Smooth muscle cell (in vitro differentiated cells): ENCODE data around the gene MCM9. TPM values are rescaled to one million over a fixed set of nuclear protein-coding genes. Genes with fewer than 3 reads are reported as not detected.
A peak's percentile ranks its signal among the peaks of the same experiment; 100 is the strongest.

ENCODE experiments used
- DNase-seq: peaks from one replicate; lab custom pipeline; 2025; ENCODE audit not compliant: unreplicated experiment; lab: John Stamatoyannopoulos, UW
- H2AFZ ChIP-seq: fragments of 200-600 bp; sonication (generic); 2 replicates; pipeline ENCODE4 v1.6.0; 2016; ENCODE audit warnings: antibody characterized with exemption, low read depth, mild to moderate bottlenecking
- H3F3A ChIP-seq: fragments of 200-600 bp; sonication (generic); 2 replicates; pipeline ENCODE4 v1.6.0; 2017; ENCODE audit warnings: antibody characterized with exemption, low read depth
- H3K27ac ChIP-seq: fragments of 200-600 bp; sonication (generic); 2 replicates; pipeline ENCODE4 v1.5.1; 2016; ENCODE audit warnings: low read depth, mild to moderate bottlenecking
- H3K27me3 ChIP-seq: fragments of 200-600 bp; sonication (generic); 2 replicates; pipeline ENCODE4 v1.6.1; 2016; ENCODE audit warnings: low read depth, mild to moderate bottlenecking
- H3K36me3 ChIP-seq: fragments of 200-600 bp; sonication (generic); 2 replicates; pipeline ENCODE4 v1.5.1; 2016; ENCODE audit warnings: low read depth
- H3K4me1 ChIP-seq: fragments of 200-600 bp; sonication (generic); 2 replicates; pipeline ENCODE4 v1.5.1; 2016; ENCODE audit warnings: low read depth
- H3K4me2 ChIP-seq: fragments of 200-600 bp; sonication (generic); 2 replicates; pipeline ENCODE4 v1.6.0; 2016; ENCODE audit warnings: mild to moderate bottlenecking
- H3K4me3 ChIP-seq: fragments of 200-600 bp; sonication (generic); 2 replicates; pipeline ENCODE4 v1.5.1; 2016; ENCODE audit warnings: mild to moderate bottlenecking
- H3K79me2 ChIP-seq: fragments of 200-600 bp; sonication (generic); 2 replicates; pipeline ENCODE4 v1.6.0; 2016; ENCODE audit warnings: low read depth, mild to moderate bottlenecking
- H3K9ac ChIP-seq: fragments of 200-600 bp; sonication (generic); 2 replicates; pipeline ENCODE4 v1.6.0; 2016; ENCODE audit warnings: low read depth
- H3K9me3 ChIP-seq: fragments of 200-600 bp; sonication (generic); replicated peaks from 2 replicates; pipeline ENCODE4 v1.5.1; 2016; ENCODE audit warnings: low read depth
- H4K20me1 ChIP-seq: fragments of 200-600 bp; sonication (generic); 2 replicates; pipeline ENCODE4 v1.6.0; 2016; ENCODE audit warnings: low read depth
- WGBS: methylation state at CpG from one replicate; pipeline ENCODE4 v1.1.7; 2016; ENCODE audit warnings: low lambda C conversion rate; 5-methylcytosine and 5-hydroxymethylcytosine counted together
- polyA plus RNA-seq: library from polyadenylated mRNA; unstranded; fragments of >200 nt; fragmentation: Nextera tagmentation; extraction: Ambion mirVana; gene quantifications from 2 replicates; pipeline ENCODE4 v1.2.1, GENCODE V29; 2016
- total RNA-seq: library from RNA; depleted of rRNA; stranded (reverse); fragments of >200 nt; gene quantifications from 2 replicates; pipeline ENCODE4 v1.2.3, GENCODE V29; 2014
- TF ChIP-seq, protein P1 (sequence below): fragments of 200-600 bp; sonication (generic); IDR thresholded peaks from 2 replicates; pipeline ENCODE4 v1.5.1; 2017; ENCODE audit warnings: borderline replicate concordance, mild to moderate bottlenecking, antibody characterized with exemption; ENCODE audit not compliant: insufficient read depth, poor library complexity, severe bottlenecking

The MCM9 gene
- total and polyA plus RNA-seq, 2 experiments from 2014 or later = 3.8 to 7.8 TPM

DNA sequence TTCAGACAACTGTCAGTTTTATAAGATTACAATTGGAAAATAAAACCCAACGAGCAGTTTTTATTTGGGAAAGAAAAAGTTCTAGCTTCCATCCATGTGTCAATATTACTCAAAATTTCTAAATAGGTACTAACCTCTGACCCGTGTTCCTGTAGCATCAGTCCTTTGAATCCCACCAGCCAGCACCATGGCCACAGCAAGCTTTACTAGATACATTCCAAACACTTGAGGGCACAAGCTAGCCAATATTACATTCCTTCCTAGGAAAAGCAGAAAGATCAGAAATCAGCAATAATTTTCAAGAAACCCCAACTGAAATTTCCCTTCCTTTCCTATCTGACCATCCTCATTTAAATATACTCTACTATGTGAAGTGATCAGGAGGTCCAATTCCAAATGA lies 21.8 kb downstream of the MCM9 start:
- Histone ChIP-seq H3K4me3 (no peak overlapping the region), H2AFZ (no peak overlapping the region), H3K27ac (no peak overlapping the region), H3F3A (peaks cover 11% of the 10 kb centered on the region), H3K4me2 (no peak overlapping the region), H4K20me1 (peaks cover 10% of the 10 kb centered on the region), H3K9ac (no peak overlapping the region), H3K9me3 (no peaks in the 10 kb centered on the region), H3K36me3 (peaks cover 20% of the 10 kb centered on the region), H3K27me3 (no peaks in the 10 kb centered on the region), H3K4me1 (no peaks in the 10 kb centered on the region), H3K79me2 (no peaks in the 10 kb centered on the region)
- TF ChIP-seq, protein P1, sequence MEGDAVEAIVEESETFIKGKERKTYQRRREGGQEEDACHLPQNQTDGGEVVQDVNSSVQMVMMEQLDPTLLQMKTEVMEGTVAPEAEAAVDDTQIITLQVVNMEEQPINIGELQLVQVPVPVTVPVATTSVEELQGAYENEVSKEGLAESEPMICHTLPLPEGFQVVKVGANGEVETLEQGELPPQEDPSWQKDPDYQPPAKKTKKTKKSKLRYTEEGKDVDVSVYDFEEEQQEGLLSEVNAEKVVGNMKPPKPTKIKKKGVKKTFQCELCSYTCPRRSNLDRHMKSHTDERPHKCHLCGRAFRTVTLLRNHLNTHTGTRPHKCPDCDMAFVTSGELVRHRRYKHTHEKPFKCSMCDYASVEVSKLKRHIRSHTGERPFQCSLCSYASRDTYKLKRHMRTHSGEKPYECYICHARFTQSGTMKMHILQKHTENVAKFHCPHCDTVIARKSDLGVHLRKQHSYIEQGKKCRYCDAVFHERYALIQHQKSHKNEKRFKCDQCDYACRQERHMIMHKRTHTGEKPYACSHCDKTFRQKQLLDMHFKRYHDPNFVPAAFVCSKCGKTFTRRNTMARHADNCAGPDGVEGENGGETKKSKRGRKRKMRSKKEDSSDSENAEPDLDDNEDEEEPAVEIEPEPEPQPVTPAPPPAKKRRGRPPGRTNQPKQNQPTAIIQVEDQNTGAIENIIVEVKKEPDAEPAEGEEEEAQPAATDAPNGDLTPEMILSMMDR = no peak
- WGBS = 88% methylated on average over 2 of the region's 2 CpGs
- no peak for DNase-seq

DNA sequence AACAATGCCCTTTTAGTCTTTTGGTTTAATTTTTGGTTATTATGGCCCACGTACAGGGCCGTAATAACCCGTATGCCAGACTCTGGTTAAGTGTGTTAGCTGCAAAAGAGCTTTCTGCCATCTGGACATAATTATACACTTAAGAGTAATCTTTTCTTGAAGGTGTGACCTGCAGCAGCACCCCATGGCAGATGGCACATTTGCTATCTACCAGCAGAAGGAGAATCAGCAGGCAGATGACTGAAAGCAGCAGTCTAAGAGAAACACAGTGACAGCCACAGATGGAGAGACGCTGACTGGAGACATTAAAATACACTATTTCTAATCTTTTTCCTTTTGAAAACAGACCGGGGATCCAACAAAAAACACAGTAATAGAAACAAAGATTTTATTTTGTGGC lies 22.3 kb downstream of the MCM9 start:
- Histone ChIP-seq H3F3A (peaks cover 11% of the 10 kb centered on the region), H3K27me3 (no peaks in the 10 kb centered on the region), H2AFZ (no peak overlapping the region), H4K20me1 (peaks cover 15% of the 10 kb centered on the region), H3K4me2 (no peak overlapping the region), H3K9me3 (no peaks in the 10 kb centered on the region), H3K36me3 (peaks cover 26% of the 10 kb centered on the region), H3K79me2 (peaks cover 3% of the 10 kb centered on the region), H3K9ac (no peak overlapping the region), H3K27ac (no peak overlapping the region), H3K4me3 (no peak overlapping the region), H3K4me1 (no peaks in the 10 kb centered on the region)
- TF ChIP-seq, protein P1 = no peak
- no peak for DNase-seq
- 74% methylated on average over 5 of the region's 5 CpGs for WGBS

GRCh38 chr6:118908441-118908840 lies 26.5 kb downstream of the MCM9 start:
- Histone ChIP-seq H3K4me3 (no peak overlapping the region), H3K9me3 (no peaks in the 10 kb centered on the region), H3F3A (peaks cover 11% of the 10 kb centered on the region), H3K9ac (no peak overlapping the region), H3K4me1 (no peaks in the 10 kb centered on the region), H3K79me2 (peaks cover 33% of the 10 kb centered on the region), H3K4me2 (peak overlapping the region; percentile 57), H3K27ac (no peak overlapping the region), H3K36me3 (peaks cover 33% of the 10 kb centered on the region), H2AFZ (no peak overlapping the region), H4K20me1 (peaks cover 15% of the 10 kb centered on the region), H3K27me3 (no peaks in the 10 kb centered on the region)
- TF ChIP-seq, protein P1 = no peak
- WGBS = 88% methylated on average over 1 of the region's 1 CpG
- DNase-seq = no peak

GRCh38 chr6:118905851-118906250 lies 29.1 kb downstream of the MCM9 start:
- H3K27me3 ChIP-seq = no peaks in the 10 kb centered on the region
- H4K20me1 ChIP-seq = peaks cover 21% of the 10 kb centered on the region
- no peaks in the 10 kb centered on the region for H3F3A ChIP-seq
- H3K4me1 ChIP-seq = peaks cover 15% of the 10 kb centered on the region
- H3K4me3 ChIP-seq = no peak overlapping the region
- peaks cover 29% of the 10 kb centered on the region for H3K36me3 ChIP-seq
- H3K27ac ChIP-seq = no peak overlapping the region
- TF ChIP-seq, protein P1 = no peak
- H2AFZ ChIP-seq = no peak overlapping the region
- no peak overlapping the region for H3K9ac ChIP-seq
- H3K4me2 ChIP-seq = no peak overlapping the region
- H3K9me3 ChIP-seq = no peaks in the 10 kb centered on the region
- no peak for DNase-seq
- peaks cover 44% of the 10 kb centered on the region for H3K79me2 ChIP-seq
- WGBS = 98% methylated on average over 4 of the region's 4 CpGs
